ENCODE results near the gene TJP2. TPM values are rescaled to one million over a fixed set of nuclear protein-coding genes. Genes with fewer than 3 reads are reported as not detected.

TJP2 gene
- total RNA-seq, 2 experiments from 2014 or later = 6.3 to 8.0 TPM

DNA sequence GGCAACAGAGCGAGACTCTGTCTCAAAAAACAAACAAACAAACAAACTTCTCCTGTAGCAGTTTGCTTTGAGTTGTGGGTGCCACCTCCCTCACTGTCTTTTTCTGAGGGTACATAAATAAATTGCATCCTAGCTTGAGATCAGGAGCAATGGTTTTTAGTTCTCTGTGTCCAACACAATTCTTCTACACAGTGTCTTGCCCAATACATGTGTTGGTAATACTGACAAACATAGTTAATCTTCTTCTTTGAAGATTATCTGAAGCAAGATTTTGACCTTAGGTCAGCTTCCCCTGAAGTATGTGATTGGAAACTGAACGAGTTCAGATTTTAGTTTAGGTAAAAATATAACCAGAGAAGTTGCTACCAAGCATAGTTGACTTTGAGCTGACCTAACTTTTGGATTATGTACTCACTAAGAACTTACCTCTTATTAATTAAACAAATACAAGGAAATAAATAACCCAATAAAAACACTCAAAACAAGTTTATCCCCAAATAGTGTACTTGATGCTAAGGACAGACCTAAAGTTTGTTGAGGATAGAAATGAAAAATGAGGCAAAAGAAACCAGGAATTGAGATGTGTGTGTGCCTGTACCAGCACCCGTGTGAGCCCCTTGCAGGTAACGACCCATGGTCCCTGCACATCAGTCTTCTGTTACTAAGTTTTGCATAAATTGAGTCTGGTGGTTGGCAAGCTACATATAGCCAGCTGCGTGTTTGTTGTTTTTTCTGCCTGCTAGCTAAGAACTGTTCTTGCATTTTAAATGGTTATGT is 16.2 kb downstream of the TJP2 start:
- Histone ChIP-seq H3K4me3 (ENCODE audit: low read length) (no peak overlapping the region), H3K27me3 (ENCODE audit: control insufficient read depth in 1 of 2, insufficient read depth in 2 of 2, low read length in 2 of 2) (no peaks in the 10 kb centered on the region), H3K36me3 (ENCODE audit: insufficient read depth, low read length) (no peaks in the 10 kb centered on the region), H3K9me3 (ENCODE audit: control insufficient read depth in 1 of 2, insufficient read depth in 1 of 2, low read length in 2 of 2) (no peaks in the 10 kb centered on the region), H3K4me1 (ENCODE audit: insufficient read depth, low read length) (peaks cover 3% of the 10 kb centered on the region), H3K27ac (ENCODE audit: low read depth in 1 of 2, low read length in 2 of 2) (no peak overlapping the region)
- intact Hi-C loops (cut with DNase I, micrococcal nuclease) = no loop called here
- CTCF ChIA-PET = interaction anchor here (0.6 kb wide), 1 partner anchor 22 kb away, joined by 4 read pairs; no protein-coding TSS in a partner anchor
- Mint-ChIP-seq H3K4me3 (no peak overlapping the region), H3K36me3 (ENCODE audit: low read depth) (no peaks in the 10 kb centered on the region), H3K4me1 (ENCODE audit: low read depth) (peaks cover 27% of the 10 kb centered on the region), H3K9me3 (no peaks in the 10 kb centered on the region), H3K27me3 (no peaks in the 10 kb centered on the region), H3K27ac (peak overlapping the region; percentile 6)
- no peak for TF ChIP-seq CTCF (IDR thresholded peaks at IDR 0.05)
- ATAC-seq (ENCODE audit: poor library complexity) = no peak
- POLR2A ChIA-PET = interaction anchor here (0.6 kb wide), 1 partner anchor 13 kb away, joined by 3 read pairs; no protein-coding TSS in a partner anchor
- DNase-seq = no peak

DNA sequence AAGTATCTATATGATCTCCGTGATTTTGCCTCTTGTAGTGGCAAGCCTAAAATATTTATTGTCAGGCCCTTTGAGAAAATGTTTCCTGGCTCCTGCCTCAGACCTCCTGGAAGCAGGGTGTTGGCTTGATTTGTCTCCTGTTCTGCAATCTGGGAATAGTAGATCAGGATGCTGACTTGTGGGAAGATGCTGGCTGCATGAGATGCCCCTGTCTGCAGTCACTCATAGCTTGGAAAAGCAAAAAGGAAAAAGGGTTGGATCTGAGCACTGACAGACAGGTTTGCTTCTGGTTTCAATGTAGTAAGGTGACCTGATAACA is 16.7 kb downstream of the TJP2 start:
- no peaks in the 10 kb centered on the region for H3K36me3 Mint-ChIP-seq (ENCODE audit: low read depth)
- TF ChIP-seq CTCF (IDR thresholded peaks at IDR 0.05) = no peak
- intact Hi-C loops (cut with DNase I, micrococcal nuclease) = no loop called here
- Histone ChIP-seq H3K9me3 (ENCODE audit: control insufficient read depth in 1 of 2, insufficient read depth in 1 of 2, low read length in 2 of 2) (no peaks in the 10 kb centered on the region), H3K27me3 (ENCODE audit: control insufficient read depth in 1 of 2, insufficient read depth in 2 of 2, low read length in 2 of 2) (no peaks in the 10 kb centered on the region), H3K36me3 (ENCODE audit: insufficient read depth, low read length) (no peaks in the 10 kb centered on the region), H3K4me1 (ENCODE audit: insufficient read depth, low read length) (peaks cover 3% of the 10 kb centered on the region), H3K4me3 (ENCODE audit: low read length) (no peak overlapping the region), H3K27ac (ENCODE audit: low read depth in 1 of 2, low read length in 2 of 2) (no peak overlapping the region)
- ATAC-seq (ENCODE audit: poor library complexity) (no peak), DNase-seq (no peak)
- H3K27ac Mint-ChIP-seq = peak overlapping the region; percentile 6
- CTCF ChIA-PET = interaction anchor here (0.6 to 2.8 kb wide), 2 partner anchors 10 to 23 kb away, joined by 4 to 13 read pairs; no protein-coding TSS in a partner anchor
- POLR2A ChIA-PET = interaction anchor here (0.6 kb wide), 1 partner anchor 13 kb away, joined by 3 read pairs; no protein-coding TSS in a partner anchor
- no peaks in the 10 kb centered on the region for H3K9me3 Mint-ChIP-seq
- no peak overlapping the region for H3K4me3 Mint-ChIP-seq
- no peaks in the 10 kb centered on the region for H3K27me3 Mint-ChIP-seq
- peaks cover 27% of the 10 kb centered on the region for H3K4me1 Mint-ChIP-seq (ENCODE audit: low read depth)

DNA sequence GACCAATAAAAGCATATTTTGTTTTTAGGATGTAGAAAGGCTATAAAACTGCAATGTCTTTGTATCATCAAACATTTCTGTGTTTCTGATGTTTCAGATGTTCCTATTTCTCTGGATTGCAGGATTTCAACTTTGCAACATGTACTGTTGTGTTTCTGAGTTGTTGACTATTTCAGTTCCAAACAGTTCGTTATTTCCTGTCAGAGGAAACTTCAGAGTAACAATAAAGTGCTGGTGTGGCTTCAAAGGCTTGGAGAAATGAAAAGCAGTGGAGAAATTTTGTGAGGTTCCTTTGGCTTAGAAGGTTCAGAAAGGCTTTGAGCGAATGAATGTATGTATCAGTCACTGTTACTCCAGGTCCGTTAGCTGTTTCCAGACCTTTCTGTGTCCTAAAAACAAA is 17.2 kb downstream of the TJP2 start:
- H3K9me3 ChIP-seq (ENCODE audit: control insufficient read depth in 1 of 2, insufficient read depth in 1 of 2, low read length in 2 of 2) = no peaks in the 10 kb centered on the region
- Mint-ChIP-seq H3K27me3 (no peaks in the 10 kb centered on the region), H3K36me3 (ENCODE audit: low read depth) (no peaks in the 10 kb centered on the region), H3K9me3 (no peaks in the 10 kb centered on the region), H3K4me1 (ENCODE audit: low read depth) (peaks cover 27% of the 10 kb centered on the region), H3K27ac (peak overlapping the region; percentile 6), H3K4me3 (no peak overlapping the region)
- POLR2A ChIA-PET = no interaction called here
- H3K4me3 ChIP-seq (ENCODE audit: low read length) = no peak overlapping the region
- peaks cover 3% of the 10 kb centered on the region for H3K4me1 ChIP-seq (ENCODE audit: insufficient read depth, low read length)
- TF ChIP-seq CTCF (IDR thresholded peaks at IDR 0.05) = no peak
- no peak for DNase-seq
- H3K27me3 ChIP-seq (ENCODE audit: control insufficient read depth in 1 of 2, insufficient read depth in 2 of 2, low read length in 2 of 2) = no peaks in the 10 kb centered on the region
- CTCF ChIA-PET = interaction anchor here (2.8 kb wide), 1 partner anchor 10 kb away, joined by 13 read pairs; no protein-coding TSS in a partner anchor
- no peak for ATAC-seq (ENCODE audit: poor library complexity)
- H3K27ac ChIP-seq (ENCODE audit: low read depth in 1 of 2, low read length in 2 of 2) = no peak overlapping the region
- no peaks in the 10 kb centered on the region for H3K36me3 ChIP-seq (ENCODE audit: insufficient read depth, low read length)
- intact Hi-C loops (cut with DNase I, micrococcal nuclease) = no loop called here
